Measurements from ENCODE around the gene FKBP1A.
"Not testable (repeated sequence)": the region's sequence is repeated elsewhere in the genome, so short reads cannot be mapped to it uniquely, and the experiment has no call there.

FKBP1A gene

GRCh38 chr20:1360094-1360846 is 32.6 kb downstream of the FKBP1A start:
- DNase-seq: no peak

DNA sequence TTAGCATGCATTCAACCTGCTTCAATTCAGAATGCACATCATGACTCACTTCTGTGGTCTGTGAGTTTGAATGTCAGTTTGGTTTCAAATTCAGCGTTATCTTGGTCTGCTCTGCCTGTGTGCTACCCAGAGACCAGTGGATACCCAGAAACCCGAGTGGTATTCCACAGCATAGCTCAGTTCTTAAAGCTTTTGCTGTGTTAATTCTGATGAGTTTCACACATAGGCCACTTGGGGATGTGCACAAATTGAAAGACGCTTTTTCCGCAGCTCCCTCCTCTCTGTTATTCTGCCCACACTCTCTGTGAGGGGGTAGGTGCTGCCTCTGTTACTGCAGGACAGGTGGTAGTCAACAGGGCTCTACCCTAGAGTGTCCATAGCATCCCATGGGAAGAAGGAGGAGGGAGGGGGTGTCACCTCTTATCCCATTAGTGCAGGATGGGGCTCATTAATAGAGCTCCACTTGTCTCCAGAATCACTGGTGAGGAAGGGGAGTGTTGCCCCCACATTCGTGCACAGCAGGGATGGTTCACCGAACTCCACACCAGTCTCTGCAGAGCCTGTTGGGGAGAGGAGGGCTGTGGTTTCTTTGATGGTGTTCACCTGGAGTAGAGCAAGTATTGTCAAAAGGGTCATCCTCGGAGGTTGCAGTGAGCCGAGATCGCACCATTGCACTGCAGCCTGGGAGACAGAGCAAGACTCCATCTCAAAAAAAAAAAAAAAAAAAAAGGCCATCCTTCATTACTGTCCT is 34.8 kb downstream of the FKBP1A start:
- DNase-seq: no peak

GRCh38 chr20:1353956-1354355 is 38.9 kb downstream of the FKBP1A start:
- no peak for DNase-seq

DNA sequence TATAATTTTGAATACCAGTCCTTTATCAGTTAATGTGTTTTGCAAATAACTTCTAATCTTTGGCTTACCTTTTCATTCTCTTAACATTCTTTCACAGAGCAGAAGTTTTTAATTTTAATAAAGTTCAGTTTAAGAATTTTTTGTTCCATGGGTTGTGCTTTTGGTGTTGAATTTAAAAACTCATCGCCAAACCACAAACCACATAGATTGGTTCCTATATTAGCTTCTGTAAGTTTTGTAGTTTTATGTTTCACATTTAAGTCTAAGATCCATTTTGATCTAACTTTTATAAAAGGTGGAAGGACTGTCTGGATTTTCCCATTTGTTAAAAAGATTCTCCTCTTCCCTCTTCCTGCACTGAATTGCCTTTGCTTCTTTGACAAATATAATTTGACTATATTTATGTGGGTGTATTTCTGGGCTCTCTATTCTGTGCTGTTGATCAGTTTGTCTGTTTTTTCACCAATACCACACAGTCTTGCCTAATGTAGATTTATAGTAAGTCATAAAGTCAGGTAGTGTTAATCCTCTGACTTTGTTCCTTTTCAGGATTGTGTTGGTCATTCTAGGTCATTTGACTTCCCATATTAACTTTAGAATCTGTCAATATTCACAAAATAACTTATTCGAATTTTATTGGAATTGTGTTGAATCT is 46.4 kb downstream of the FKBP1A start:
- DNase-seq: no peak

DNA sequence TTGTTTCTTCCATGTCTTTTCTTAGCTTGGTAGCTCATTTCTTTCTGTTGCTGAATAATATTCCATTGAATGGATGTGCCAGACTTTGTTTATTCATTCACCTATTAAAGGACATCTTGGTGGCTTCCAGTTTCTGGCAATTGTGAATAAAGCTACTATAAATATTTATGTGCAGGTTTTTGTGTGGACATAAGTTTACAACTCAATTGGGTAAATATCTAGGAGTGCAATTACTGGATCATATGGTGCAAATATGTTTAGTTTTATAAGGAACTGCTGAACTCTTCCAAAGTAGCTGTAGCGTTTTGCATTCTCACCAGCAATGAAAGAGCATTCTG is 47.1 kb downstream of the FKBP1A start:
- DNase-seq: no peak

DNA sequence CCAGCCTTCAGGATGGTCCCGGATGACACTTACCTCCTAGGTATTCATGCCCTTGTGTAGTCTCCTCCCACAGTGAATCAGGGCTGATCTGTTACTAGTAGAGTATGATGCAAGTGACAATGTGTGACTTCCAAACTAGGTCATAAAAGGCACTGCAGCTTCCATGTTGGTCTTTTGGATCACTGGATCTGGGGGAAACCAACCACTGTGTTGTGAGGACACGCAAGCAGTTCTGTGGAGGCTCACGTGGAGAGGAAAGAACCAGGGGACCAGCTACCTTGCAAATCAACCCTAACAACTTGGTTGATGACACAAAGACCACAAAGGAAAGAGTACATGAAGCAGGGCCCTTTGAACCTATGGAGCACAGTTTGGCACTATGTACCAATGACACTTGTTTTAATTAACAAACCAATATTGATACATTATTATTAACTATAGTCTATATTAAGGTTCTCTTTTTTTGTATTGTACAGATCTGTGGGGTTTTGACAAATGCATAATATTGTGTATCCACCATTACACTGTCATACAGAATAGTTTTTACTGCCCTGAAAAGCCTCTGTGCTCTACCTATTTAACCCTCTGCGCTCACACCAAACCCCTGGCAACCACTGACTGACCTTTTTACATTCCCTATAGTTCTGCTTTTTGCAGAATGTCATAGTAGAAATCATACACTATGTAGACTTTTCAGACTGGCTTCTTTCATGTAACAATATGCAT is 47.7 kb downstream of the FKBP1A start:
- no peak for DNase-seq

- not testable (repeated sequence) for DNase-seq
Observed at GRCh38 chr20:1343446-1344124, 49.3 kb downstream of the FKBP1A start.

GRCh38 chr20:1341561-1342265 is 51.1 kb downstream of the FKBP1A start:
- no peak for DNase-seq

DNA sequence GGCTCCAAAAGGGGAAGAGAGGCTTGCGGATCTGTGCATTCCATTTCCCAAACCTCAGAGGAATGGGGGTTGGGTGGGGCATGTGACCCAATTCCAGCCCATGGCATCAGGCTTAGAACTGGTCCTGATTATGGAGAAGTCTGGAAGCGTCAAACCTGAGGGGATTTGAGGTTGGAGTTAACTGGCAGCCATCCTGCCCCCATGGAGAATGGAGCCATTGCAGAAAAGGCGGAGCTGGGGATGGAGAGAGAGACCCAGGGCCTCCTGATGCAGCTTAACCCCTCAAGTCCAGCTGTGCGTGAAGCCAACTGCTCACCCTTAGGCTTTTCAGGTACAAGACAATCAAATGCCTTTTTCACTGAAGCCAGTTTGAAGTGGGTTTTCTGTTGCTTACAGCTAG is 54.1 kb downstream of the FKBP1A start:
- DNase-seq: no peak

- DNase-seq: no peak
Observed at GRCh38 chr20:1338096-1338495, 54.8 kb downstream of the FKBP1A start.

DNA sequence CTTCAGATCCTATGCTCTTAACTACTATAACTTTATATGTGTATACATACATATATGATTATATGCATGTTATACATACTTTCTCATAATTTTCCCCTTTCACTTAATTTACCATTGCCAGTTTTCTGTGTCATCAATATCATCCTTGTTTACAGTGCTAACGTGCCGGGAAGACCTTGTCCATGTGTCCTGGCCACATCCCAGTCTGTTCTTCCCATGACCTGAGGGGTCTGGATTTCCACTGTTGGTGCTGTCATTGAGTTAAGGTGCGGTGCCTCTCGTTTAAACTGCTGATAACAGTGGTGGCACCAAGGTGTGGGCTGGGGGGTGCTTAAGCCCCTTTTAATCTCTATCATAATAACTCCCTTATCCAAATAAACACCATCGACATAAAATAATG is 55.4 kb downstream of the FKBP1A start:
- no peak for DNase-seq

DNA sequence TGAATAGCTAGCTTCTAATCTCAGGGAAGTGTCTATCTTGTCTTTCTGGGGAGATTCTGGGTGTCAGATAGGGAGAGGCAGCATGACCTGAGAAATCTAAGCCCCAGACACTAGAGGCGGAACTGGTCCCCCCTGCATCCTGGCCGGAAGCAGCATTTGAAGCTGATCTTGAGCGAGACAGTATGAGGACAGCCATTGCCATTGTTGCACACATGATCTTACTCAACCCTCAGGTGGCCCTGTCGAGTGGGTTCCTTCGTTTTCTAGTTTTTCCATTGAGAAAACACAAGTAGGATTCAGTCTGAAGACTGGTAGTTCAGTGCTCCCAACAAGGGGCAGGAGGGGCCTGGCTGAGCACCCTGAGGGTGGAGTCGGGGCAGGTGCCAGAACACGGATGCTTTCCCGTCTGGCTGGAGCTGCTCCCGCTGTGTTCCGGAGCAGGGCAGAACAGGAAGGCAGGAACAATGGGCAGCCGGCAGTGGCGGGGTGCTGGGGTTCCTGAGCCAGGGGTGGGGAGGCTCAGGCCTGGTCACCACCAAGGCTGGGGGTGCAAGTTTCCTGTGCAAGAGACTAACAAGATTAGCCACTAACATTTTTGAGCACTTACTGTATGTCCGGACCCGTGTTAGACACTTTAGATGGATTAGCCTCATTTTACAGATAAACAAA is 56.0 kb downstream of the FKBP1A start:
- peak; percentile 23 for DNase-seq

- DNase-seq: no peak
Observed at GRCh38 chr20:1335961-1336698, 56.7 kb downstream of the FKBP1A start.

- no peak for DNase-seq
Observed at GRCh38 chr20:1334761-1335160, 58.1 kb downstream of the FKBP1A start.

GRCh38 chr20:1334370-1334731 is 58.5 kb downstream of the FKBP1A start:
- no peak for DNase-seq

DNA sequence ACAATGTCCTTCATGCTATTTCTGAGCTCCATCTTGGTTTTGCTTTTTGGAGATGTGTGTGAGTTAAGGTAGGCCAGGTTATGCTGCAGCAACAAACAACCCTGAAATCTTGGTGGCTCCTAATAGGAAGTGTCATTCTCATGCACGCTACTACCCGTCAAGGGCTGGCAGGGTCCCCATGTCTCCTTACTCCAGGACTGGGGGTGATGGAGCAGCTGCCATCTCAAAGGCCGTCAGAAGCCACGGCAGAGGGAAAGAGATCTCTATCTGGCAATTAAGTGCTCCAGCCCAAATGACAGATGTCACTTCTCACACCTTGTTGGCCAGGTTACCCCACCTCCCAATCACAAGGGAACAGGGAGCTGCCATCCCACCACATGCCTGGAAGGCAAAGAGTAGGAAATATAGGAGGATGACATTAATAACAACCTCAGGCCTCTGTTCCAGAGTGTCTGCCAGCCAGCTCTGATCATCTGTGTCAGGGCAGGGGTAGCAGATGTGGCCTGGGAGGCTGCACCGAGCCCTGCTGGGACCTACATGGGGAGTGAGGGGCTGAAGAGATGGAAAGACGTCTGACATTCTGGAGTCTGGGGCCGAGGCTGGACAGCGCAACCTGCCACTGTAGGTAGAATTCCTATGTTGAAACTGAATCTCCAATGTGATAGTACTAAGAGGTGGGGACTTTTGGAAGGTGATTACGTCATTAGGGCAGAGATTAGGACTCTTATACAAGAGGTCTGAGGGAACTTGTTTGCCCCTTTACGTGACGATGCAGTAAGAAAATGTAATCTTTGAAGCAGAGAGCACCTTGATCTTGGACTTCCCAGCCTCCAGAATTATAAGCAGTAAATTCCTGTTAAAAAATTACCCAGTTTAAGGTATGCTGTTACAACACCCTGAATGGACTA is 59.1 kb downstream of the FKBP1A start:
- DNase-seq: no peak

DNA sequence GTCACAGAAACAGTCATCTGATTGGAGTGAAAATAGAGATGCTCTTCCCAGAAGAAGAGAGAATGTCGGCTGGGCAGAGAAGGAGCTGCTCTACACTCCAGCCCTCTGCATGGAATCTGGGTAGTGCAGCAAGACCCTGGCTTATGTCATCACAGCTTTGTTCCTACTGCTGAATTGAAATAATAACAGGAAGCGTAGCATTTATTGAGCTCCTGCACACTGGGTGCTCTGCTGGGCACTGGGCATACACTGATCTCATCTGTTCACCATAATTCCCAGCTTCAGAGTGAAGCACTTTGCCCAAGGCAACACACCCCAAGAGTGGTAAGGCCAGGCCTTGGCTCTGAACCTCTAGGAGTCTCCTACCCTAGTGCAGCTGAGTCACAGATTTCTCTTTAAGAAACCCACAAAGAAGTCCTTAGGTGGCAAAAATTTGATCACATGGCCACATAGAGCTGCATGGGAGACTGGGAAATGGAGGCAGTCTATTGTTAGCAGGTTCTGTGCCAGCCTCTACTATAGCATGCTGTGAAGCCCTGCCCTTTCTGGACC is 60.0 kb downstream of the FKBP1A start:
- DNase-seq: no peak

- DNase-seq: no peak
Observed at GRCh38 chr20:1331801-1332453, 60.9 kb downstream of the FKBP1A start.

DNA sequence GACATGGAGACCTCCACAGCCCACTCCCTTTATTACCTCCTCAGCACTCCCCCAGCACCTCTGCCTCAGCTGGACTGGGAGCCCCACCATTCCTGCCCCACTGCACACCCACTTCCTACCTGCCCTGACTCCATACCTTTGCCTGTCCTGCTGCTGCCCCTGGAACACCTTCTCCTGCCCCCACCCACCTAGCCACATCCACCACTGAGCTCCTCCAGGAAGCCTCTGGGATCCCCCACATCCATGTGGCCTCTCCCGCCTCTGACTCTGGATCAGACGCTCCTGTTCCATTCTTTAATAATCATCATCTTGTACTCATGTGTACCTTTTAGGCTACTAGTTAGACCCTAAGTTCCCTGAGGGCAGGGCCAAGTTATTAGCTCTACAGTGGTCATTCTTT is 61.8 kb downstream of the FKBP1A start:
- no peak for DNase-seq
